ENCODE measurements around the gene HSD11B1.

HSD11B1 gene

GRCh38 chr1:209783386-209783785, 78.7 kb downstream of the HSD11B1 start:
- peak overlapping the region; percentile 81 for H3K9ac ChIP-seq (ENCODE audit: low read length)
- H3K79me2 ChIP-seq (ENCODE audit: insufficient read depth, low read length), result peaks cover 17% of the 10 kb centered on the region
- H3F3A ChIP-seq (ENCODE audit: insufficient read depth), result no peaks in the 10 kb centered on the region
- H4K20me1 ChIP-seq (ENCODE audit: low read depth, low read length), result no peaks in the 10 kb centered on the region
- H3K27me3 ChIP-seq (ENCODE audit: low read length), result no peaks in the 10 kb centered on the region
- no peaks in the 10 kb centered on the region for H3K9me2 ChIP-seq (replicated peaks; ENCODE audit: insufficient read depth, low read length)
- peak overlapping the region; percentile 78 for H3K4me3 ChIP-seq (ENCODE audit: insufficient read depth, low read length, poor library complexity, severe bottlenecking)
- peak overlapping the region; percentile 69 for H3K4me2 ChIP-seq (ENCODE audit: low read depth, low read length, poor library complexity, severe bottlenecking)
- H3K36me3 ChIP-seq (ENCODE audit: low read length), result no peaks in the 10 kb centered on the region
- H3K9me3 ChIP-seq (ENCODE audit: insufficient read depth, low read length), result no peaks in the 10 kb centered on the region
- H2AFZ ChIP-seq (ENCODE audit: low read depth, low read length, severe bottlenecking), result no peak overlapping the region
- H3K27ac ChIP-seq (ENCODE audit: low read depth, low read length), result no peak overlapping the region
- no peak for TF ChIP-seq CTCF (IDR thresholded peaks at IDR 0.05; ENCODE audit: insufficient read depth, low read length, poor library complexity, severe bottlenecking)
- no peak for TF ChIP-seq EZH2phosphoT487 (conservative IDR thresholded peaks at IDR 0.05; ENCODE audit: low read length)

Data from SU-DHL-6 (cell line).